Measurements from ENCODE around the gene AGMO. TPM values are rescaled to one million over a fixed set of nuclear protein-coding genes. Genes with fewer than 3 reads are reported as not detected.

The AGMO gene
- total and polyA plus RNA-seq, 2 donors from 2014 or later = 1.4 to 4.5 TPM

DNA sequence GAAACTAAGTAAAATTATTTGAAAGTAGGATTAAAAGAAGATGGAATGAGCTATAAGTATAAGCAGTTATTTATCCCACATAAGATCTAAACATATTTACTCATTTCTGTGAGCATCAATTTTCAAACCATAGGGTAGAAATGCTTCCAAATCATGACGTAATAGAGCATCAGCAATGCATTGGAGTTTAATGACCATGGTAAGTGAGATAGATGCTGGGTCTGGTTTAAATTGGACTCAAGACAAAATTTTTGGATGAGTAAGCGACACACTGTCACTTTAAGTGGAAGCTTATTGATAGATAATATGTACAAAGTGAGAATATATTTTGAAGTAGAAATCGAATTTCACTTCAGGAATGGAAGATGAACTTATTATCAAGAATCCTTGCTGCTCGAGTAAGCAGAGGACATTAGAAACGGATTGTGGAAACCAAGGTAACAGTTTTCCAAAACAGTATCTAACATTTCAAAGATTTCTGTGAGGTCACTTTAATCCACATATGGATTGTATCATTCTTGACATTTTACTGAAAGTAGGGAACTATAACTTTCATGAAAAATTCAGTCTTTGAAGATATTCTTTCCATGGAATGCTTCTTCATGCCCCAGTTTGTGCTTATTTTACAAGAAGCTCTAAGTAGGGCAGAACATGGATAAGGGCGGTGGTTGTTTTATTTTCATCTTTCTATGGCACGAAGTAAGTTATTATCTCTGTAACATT lies 85.8 kb downstream of the AGMO start:
- H3K4me3 ChIP-seq (ENCODE audit: low read length in 3 of 3) = no peak overlapping the region
- TF ChIP-seq, protein P1, sequence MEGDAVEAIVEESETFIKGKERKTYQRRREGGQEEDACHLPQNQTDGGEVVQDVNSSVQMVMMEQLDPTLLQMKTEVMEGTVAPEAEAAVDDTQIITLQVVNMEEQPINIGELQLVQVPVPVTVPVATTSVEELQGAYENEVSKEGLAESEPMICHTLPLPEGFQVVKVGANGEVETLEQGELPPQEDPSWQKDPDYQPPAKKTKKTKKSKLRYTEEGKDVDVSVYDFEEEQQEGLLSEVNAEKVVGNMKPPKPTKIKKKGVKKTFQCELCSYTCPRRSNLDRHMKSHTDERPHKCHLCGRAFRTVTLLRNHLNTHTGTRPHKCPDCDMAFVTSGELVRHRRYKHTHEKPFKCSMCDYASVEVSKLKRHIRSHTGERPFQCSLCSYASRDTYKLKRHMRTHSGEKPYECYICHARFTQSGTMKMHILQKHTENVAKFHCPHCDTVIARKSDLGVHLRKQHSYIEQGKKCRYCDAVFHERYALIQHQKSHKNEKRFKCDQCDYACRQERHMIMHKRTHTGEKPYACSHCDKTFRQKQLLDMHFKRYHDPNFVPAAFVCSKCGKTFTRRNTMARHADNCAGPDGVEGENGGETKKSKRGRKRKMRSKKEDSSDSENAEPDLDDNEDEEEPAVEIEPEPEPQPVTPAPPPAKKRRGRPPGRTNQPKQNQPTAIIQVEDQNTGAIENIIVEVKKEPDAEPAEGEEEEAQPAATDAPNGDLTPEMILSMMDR (IDR thresholded peaks at IDR 0.05; ENCODE audit: borderline replicate concordance, extremely low read depth, insufficient read depth) = no peak
- no peaks in the 10 kb centered on the region for H3K36me3 ChIP-seq (ENCODE audit: control insufficient read depth in 2 of 3, insufficient read depth in 3 of 3, low read length in 3 of 3)
- no peak overlapping the region for H3K9ac ChIP-seq (ENCODE audit: low read length in 3 of 3)
- intact Hi-C loops (cut with DNase I) = no loop called here
- H3K27me3 ChIP-seq (ENCODE audit: control insufficient read depth, insufficient read depth, low read length) = no peaks in the 10 kb centered on the region
- no peak for FAIRE-seq
- no peaks in the 10 kb centered on the region for H3K9me3 ChIP-seq (ENCODE audit: control insufficient read depth in 2 of 3, insufficient read depth in 1 of 3, low read length in 3 of 3)
- no peak for DNase-seq
- no peaks in the 10 kb centered on the region for H3K4me1 ChIP-seq (ENCODE audit: control insufficient read depth in 2 of 3, insufficient read depth in 2 of 3, low read depth in 1 of 3, low read length in 3 of 3)
- no peak overlapping the region for H3K27ac ChIP-seq (ENCODE audit: low read depth in 2 of 2, low read length in 2 of 2)

DNA sequence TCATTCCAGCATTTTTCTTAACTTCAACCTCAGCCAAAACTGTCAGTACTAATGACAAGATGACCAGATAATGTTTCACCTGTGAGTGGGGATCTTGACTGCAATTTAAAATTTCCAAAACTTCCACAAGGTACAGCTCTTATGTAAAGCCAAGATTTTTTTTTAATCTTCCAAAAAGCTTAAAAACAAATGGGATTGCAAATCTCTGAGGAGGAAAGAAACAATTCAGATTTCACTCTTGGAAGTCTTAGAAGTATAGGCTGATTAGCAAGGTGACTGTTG lies 90.2 kb downstream of the AGMO start:
- no peak overlapping the region for H3K4me3 ChIP-seq (ENCODE audit: low read length in 3 of 3)
- H3K9ac ChIP-seq (ENCODE audit: low read length in 3 of 3) = no peak overlapping the region
- TF ChIP-seq, protein P1 (IDR thresholded peaks at IDR 0.05; ENCODE audit: borderline replicate concordance, extremely low read depth, insufficient read depth) = no peak
- H3K27ac ChIP-seq (ENCODE audit: low read depth in 2 of 2, low read length in 2 of 2) = no peak overlapping the region
- H3K4me1 ChIP-seq (ENCODE audit: control insufficient read depth in 2 of 3, insufficient read depth in 2 of 3, low read depth in 1 of 3, low read length in 3 of 3) = no peaks in the 10 kb centered on the region
- H3K36me3 ChIP-seq (ENCODE audit: control insufficient read depth in 2 of 3, insufficient read depth in 3 of 3, low read length in 3 of 3) = no peaks in the 10 kb centered on the region
- intact Hi-C loops (cut with DNase I) = no loop called here
- no peaks in the 10 kb centered on the region for H3K9me3 ChIP-seq (ENCODE audit: control insufficient read depth in 2 of 3, insufficient read depth in 1 of 3, low read length in 3 of 3)
- no peaks in the 10 kb centered on the region for H3K27me3 ChIP-seq (ENCODE audit: control insufficient read depth, insufficient read depth, low read length)
- FAIRE-seq = no peak
- DNase-seq = no peak

DNA sequence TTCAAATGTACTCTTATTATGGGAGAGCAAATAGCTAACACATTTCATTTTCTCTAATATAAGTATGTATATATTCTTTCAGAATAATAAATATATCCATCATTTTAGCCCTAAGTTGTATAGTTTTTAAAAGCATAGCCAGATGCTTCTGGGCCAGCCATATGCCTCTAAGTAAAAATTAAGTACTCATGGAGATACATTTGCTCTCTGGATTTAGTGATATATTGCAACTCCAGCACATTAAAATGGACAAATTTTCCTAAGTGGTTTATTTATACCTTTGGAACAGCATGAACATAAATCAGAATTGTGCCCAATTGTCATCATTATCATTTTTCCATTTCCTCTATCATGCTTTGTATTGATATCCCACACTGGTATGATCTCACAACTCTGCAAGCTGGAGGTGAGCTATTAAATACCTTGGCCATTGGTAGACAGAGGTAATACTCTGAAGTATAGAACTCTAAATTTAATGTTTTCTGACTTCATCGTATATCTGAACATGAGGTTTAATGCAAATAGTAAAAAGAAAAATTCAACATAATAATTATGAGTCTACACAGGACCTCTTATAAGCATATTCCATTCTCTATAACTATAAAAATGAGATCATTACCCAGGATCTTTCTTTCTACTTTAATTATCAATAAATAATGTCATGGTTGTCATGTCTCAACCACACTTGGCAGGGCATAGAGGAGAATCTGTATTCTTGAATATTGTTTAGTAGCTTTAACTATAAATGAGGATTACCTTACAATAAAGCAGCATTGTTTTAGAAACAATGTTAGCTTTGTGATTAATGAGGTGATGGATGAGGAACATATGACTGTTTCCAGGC lies 90.8 kb downstream of the AGMO start:
- H3K27me3 ChIP-seq (ENCODE audit: control insufficient read depth, insufficient read depth, low read length) = no peaks in the 10 kb centered on the region
- H3K4me3 ChIP-seq (ENCODE audit: low read length in 3 of 3) = no peak overlapping the region
- H3K9ac ChIP-seq (ENCODE audit: low read length in 3 of 3) = no peak overlapping the region
- FAIRE-seq = no peak
- H3K9me3 ChIP-seq (ENCODE audit: control insufficient read depth in 2 of 3, insufficient read depth in 1 of 3, low read length in 3 of 3) = no peaks in the 10 kb centered on the region
- intact Hi-C loops (cut with DNase I) = no loop called here
- TF ChIP-seq, protein P1 (IDR thresholded peaks at IDR 0.05; ENCODE audit: borderline replicate concordance, extremely low read depth, insufficient read depth) = no peak
- no peak overlapping the region for H3K27ac ChIP-seq (ENCODE audit: low read depth in 2 of 2, low read length in 2 of 2)
- H3K4me1 ChIP-seq (ENCODE audit: control insufficient read depth in 2 of 3, insufficient read depth in 2 of 3, low read depth in 1 of 3, low read length in 3 of 3) = no peaks in the 10 kb centered on the region
- H3K36me3 ChIP-seq (ENCODE audit: control insufficient read depth in 2 of 3, insufficient read depth in 3 of 3, low read length in 3 of 3) = no peaks in the 10 kb centered on the region
- DNase-seq = no peak

Measured in kidney (tissue), 14 donors.